ENCODE data around the gene TAOK1.

TAOK1 gene

GRCh38 chr17:29572691-29573557, 182.8 kb downstream of the TAOK1 start:
- peak; percentile 48 for DNase-seq

DNA sequence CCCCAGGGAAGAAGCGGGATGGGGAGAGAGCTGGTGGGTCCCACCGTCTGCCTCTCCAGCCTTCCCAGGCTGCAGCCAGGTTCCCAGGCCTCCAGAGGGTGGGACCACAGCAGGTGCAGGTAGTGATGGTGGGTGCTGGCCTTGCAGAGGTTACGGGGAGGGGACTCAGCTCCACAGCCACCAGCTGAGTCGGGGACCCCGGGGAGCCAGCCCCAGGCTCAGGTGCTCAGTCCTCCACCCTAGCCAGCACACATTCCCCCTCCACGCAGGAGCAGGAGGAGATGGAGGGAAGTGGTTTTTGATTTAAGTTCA, 183.4 kb downstream of the TAOK1 start:
- DNase-seq = no peak

DNA sequence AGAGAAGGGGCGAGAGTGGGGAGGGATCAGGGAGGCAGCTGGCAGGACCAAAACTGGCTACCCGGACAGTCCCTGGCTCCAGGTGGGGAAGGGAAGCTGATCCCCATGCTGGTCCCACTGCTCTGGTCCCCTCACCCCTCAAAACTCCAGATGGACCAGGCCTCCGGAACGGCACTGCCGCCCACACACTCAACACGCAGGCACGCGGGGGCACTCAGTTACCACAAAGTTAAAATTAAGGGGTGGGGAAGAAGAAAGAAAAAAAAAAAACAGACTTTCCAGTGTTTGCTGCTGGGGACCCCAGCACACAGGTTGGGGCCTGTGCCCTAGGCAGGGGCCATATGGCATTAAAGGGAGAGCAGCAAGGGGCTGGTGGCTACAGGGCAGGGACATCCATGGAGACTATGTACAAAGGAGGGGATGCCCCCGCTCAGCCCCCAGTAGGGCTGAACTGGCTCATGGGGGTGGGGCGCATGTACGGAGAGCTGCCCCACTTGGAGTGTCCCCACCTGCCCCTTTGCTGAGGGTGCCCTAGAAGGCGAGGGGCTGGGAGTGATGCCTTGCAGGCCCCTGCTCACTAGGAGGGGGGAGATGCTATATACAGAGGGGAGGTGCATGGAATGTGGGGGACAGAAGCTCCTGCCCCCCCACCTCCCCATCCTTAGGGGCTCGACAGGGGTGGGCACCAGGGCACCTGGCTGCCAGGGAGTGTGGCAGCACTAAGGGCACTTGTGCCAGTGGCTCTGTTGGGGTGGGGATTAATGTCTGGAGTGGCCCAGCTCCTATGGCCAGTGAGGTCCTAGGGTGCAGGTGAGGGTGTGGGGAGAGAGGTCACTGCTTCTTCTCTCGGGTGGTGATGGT, 183.9 kb downstream of the TAOK1 start:
- no peak for DNase-seq

- no peak for DNase-seq
Observed at GRCh38 chr17:29574732-29575510, 184.8 kb downstream of the TAOK1 start.

- DNase-seq = no peak
Observed at GRCh38 chr17:29575511-29576213, 185.5 kb downstream of the TAOK1 start.

GRCh38 chr17:29576214-29577000, 186.2 kb downstream of the TAOK1 start:
- DNase-seq = no peak

DNA sequence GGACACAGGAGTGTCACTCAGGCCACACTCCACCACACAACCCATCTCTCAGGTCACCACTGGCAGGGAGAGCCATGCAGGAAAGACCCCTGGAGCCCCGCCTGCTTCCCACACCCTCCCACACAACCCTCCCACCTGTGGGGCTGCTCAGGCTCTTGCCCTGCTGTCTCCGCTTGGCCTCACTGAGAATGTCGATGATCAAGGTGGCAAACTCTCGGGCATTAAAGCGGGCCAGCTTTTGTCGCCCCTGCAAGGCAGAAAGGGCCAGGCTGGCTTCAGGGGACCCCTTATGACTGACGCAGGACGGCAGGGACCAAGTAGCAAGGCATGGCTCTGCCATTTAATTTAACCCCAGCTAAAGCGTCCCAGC, 186.8 kb downstream of the TAOK1 start:
- DNase-seq = no peak

DNA sequence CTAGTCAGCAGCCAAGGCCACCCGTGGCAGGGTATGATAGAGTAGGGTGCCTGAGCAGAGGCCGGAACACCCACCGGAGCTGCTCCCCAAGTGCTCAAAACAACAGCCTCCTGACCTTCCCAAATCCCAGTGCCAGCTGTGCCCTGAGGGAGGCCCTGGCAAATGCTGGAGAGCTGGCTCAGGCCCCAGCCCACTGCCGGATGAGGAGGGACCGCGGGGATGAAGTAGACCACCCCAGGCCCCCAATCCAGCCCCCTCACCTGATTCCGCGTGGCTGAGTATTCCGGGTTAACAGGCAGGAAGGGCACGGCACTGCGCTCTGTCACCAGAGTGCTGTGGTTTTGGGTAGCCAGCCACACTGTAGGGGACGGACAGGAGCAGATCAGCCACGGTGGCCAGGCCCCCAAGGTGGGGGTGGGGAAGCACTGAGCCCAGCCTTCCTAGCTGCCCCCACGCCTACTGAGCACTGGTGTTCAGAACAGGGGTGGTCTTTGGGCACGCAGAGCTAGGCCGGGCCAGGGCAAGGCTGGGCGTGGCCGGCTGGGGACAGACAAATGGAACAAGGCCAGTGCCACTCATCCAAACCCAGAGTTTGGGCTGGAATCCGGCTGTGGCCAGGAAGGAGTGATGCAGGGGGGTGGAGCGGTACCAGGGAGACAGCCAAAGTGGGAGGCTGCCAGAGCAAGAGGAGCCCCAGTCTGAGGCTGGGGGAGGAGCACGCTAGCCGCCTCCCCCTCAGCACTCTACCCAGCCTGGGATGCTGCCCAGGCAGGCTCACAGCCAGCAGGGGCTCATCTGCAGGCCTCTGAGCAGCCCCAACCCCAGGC, 187.4 kb downstream of the TAOK1 start:
- no peak for DNase-seq

- no peak for DNase-seq
Observed at GRCh38 chr17:29578626-29579485, 188.7 kb downstream of the TAOK1 start.

- DNase-seq = peak; percentile 94
Observed at GRCh38 chr17:29579866-29580771, 190.0 kb downstream of the TAOK1 start.

DNA sequence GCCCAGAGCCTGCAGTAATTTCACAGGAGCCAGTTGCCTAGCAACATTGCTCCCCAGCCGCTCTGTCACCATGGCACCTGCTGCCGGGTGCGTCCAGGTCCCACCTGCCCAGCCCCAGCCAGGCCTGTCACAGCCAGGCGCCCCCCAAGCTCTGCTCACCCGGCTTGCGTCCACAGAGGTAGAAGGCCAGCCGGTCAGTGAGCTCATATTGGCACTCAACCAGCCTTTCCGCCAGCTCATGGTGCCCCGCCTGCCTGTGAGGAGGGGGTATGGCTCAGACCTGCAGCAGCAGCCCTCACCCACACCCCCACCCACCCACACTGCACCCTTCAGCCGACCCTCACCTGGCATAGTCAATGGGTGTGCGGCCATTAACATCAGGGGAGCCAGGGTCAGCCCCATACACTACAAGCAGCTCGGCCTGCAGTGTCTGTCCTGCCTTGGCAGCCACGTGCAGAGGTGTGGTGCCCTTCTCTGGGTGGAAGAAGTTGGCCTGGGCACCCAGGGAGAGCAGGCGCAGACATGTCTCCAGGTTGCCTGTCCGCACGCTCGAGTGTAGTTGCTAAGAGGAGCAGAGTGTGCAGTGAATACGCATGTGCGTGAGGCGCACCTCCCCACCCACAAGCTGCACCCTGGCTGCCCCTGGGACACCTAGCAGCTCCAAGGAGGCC, 191.6 kb downstream of the TAOK1 start:
- no peak for DNase-seq

- DNase-seq = no peak
Observed at GRCh38 chr17:29582254-29582765, 192.1 kb downstream of the TAOK1 start.

DNA sequence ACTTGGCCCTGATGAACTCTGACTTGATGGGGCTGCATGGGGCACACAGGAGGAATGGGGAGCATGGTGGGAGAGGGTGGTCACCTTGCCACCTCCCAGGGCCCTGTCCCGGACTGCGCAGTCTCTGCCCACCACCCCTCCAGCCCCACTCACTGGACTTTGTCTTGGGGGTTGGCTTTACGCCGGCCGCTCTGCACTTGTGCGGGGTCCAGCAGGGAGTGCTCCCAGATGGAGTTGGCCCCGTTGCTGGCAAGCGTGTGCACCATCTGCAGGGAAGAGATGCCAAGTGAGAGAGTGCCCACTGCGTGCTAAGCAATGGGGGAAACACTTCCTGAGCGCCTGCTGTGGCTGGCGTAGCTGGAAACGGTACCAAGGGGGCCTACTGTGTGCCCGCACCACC, 192.6 kb downstream of the TAOK1 start:
- no peak for DNase-seq

- no peak for DNase-seq
Observed at GRCh38 chr17:29583324-29584248, 193.4 kb downstream of the TAOK1 start.

DNA sequence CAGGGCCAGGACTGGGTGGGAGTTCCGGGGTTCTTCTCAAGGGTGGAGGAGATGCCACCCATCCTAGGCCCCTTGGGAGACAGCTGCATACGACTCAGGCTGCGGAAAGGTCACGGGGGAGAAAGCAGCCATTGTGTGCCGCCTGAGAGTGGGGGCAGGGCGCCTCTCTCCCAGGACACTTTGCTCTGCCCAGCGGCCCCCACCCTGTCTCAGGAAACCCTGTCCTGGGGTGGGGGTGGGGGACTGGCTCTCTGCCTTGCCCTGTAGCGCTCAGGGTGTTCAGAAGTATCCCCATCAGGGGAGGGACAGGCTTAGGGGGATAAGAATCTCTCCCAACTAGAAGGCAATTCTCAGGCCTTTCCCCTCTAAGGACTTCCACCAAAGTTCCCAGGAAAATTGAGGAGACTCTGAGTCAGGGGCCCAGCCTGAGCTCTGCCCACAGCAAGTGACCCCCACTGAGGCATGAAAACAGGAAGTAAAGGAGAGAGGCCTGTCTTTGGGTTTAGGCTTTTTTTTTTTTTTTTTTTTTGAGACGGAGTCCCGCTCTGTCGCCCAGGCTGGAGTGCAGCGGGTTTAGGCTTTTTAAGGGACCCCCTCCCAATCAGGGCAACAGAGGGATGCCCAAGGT, 194.4 kb downstream of the TAOK1 start:
- DNase-seq = no peak

- peak; percentile 41 for DNase-seq
Observed at GRCh38 chr17:29585080-29585751, 195.1 kb downstream of the TAOK1 start.
